BE2C (cell line): Measurements from ENCODE around the gene ANO1.

ENCODE experiments used
- DNase-seq: peaks from one replicate; pipeline ENCODE4 v3.0.0-alpha.2; 2020
- H3K27me3 ChIP-seq: fragments of 250-450 bp; sonication (Bioruptor Pico); 2 replicates; pipeline ENCODE4 v1.5.1; 2020; ENCODE audit warnings: mild to moderate bottlenecking
- H3K36me3 ChIP-seq: fragments of 250-450 bp; sonication (Bioruptor Pico); 2 replicates; pipeline ENCODE4 v1.5.1; 2020; ENCODE audit warnings: mild to moderate bottlenecking
- H3K4me1 ChIP-seq: fragments of 250-450 bp; sonication (Bioruptor Pico); 2 replicates; pipeline ENCODE4 v1.5.1; 2020
- H3K4me3 ChIP-seq: 2 replicates; pipeline ENCODE4 v1.5.1; 2011; ENCODE audit warnings: low read depth, low read length
- H3K9me3 ChIP-seq: fragments of 250-450 bp; sonication (Bioruptor Pico); 2 replicates; pipeline ENCODE4 v1.5.1; 2020
- TF ChIP-seq, protein P1 (sequence below): IDR thresholded peaks from 2 replicates; pipeline ENCODE4 v1.5.1; 2012; ENCODE audit warnings: mild to moderate bottlenecking, low read depth, low read length

ANO1 gene

DNA sequence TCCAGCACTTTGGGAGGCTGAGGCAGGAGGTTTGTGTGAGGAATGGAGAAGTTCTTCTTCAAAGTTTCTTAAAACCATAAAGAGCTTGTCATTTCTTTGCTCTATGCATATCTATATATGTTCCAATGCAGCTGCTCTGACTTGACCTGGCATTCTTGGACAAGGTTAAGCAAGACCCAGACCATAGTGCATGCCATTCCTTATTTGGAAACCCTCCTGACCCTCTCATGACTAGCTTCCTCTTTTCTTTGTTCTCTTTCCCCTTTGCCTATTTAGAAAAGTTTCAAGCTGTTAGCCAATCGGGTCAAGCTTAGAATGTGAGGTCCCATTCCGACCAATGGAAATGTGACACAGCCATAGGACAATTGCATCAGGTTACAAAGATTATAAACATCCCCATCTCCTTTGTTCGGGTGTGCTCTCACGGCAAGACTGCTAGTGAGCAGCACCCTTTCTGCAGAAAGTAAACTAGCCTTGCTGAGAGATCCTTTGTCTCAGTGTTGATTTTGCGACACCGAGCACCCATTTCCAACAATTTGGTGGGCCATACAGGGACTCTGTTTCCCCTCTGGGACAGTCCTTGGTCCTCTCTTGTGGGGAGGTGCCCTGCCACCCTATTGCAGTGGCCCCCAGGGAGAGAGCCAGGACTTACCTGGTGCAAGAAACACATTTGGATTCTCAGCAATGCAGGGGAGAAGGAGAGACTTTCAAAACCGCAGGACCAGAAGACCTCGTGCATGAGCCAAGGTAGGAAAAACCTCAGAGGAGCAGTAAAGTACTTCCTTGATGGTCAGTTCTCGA is 39.9 kb upstream of the ANO1 start:
- Histone ChIP-seq H3K36me3 (no peaks in the 10 kb centered on the region), H3K4me3 (no peak overlapping the region), H3K27me3 (peaks cover 36% of the 10 kb centered on the region), H3K4me1 (no peaks in the 10 kb centered on the region), H3K9me3 (no peaks in the 10 kb centered on the region)
- TF ChIP-seq, protein P1, sequence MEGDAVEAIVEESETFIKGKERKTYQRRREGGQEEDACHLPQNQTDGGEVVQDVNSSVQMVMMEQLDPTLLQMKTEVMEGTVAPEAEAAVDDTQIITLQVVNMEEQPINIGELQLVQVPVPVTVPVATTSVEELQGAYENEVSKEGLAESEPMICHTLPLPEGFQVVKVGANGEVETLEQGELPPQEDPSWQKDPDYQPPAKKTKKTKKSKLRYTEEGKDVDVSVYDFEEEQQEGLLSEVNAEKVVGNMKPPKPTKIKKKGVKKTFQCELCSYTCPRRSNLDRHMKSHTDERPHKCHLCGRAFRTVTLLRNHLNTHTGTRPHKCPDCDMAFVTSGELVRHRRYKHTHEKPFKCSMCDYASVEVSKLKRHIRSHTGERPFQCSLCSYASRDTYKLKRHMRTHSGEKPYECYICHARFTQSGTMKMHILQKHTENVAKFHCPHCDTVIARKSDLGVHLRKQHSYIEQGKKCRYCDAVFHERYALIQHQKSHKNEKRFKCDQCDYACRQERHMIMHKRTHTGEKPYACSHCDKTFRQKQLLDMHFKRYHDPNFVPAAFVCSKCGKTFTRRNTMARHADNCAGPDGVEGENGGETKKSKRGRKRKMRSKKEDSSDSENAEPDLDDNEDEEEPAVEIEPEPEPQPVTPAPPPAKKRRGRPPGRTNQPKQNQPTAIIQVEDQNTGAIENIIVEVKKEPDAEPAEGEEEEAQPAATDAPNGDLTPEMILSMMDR: no peak
- DNase-seq: no peak

DNA sequence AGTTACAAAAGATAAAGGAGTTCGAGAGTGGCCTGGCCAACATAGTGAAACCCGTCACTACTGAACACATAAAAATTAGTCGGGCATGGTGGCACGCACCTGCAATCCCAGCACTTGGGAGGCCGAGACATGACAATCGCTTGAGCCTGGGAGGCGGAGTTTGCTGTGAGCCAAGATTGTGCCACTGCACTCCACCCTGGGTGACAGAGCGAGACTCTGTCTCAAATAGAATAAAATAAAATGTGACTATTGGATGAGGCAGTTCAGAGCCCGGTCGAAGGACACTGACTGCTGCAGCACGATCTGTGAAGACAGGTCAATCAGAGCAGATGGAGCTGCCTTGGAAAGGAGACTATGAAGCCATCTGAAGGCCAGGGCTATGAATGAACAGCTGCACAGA is 37.7 kb upstream of the ANO1 start:
- no peaks in the 10 kb centered on the region for H3K9me3 ChIP-seq
- TF ChIP-seq, protein P1: no peak
- H3K36me3 ChIP-seq: no peaks in the 10 kb centered on the region
- no peaks in the 10 kb centered on the region for H3K4me1 ChIP-seq
- H3K4me3 ChIP-seq: no peak overlapping the region
- peaks cover 38% of the 10 kb centered on the region for H3K27me3 ChIP-seq
- no peak for DNase-seq

DNA sequence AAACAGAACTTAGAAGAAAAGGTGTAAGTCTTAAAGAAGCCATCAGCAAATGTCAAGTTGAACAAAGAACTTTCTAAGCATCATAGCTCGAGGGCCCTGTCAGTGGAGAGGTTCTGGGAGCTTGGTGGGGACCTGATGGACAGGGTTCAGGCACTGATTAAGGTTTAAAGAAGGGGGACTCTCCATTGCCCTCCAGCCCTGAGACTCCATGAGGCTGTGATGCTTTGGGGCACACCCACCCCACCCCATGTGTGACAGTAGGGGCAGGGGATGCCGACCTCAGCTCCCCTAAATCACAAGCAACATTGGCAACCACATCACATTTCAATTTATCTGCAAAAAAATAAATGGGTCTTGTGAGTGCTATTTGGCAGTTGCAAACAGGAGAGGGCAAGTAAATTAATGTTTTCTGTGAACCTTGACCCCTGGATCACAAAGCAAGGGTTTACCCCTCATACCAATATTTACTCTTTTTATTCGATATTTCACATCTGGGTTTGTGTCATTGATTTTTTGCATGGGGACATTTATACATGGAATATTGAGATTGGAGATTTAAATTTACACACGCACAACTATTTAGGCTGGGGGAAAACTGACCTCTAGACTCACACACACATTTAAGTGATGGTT is 37.1 kb upstream of the ANO1 start:
- H3K9me3 ChIP-seq: no peaks in the 10 kb centered on the region
- TF ChIP-seq, protein P1: no peak
- no peak overlapping the region for H3K4me3 ChIP-seq
- no peak for DNase-seq
- H3K4me1 ChIP-seq: no peaks in the 10 kb centered on the region
- peaks cover 40% of the 10 kb centered on the region for H3K27me3 ChIP-seq
- H3K36me3 ChIP-seq: no peaks in the 10 kb centered on the region

DNA sequence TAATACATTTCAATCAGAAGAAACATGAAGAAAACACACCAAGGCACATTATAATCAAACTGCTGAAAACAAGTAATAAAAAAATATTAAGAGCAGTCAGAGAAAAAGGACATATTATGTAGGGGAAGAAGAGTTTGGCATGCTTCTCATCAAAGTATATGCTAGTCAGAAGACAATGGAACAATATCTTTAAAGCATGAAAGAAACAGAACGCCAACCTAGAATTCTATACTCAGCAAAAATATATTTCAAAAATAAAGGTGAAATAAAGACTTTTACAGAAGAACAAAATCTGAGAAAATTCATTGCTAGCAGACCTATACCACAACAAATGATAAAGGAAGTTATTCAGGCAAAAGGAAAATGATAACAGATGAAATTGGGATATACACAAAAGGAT is 34.6 kb upstream of the ANO1 start:
- no peaks in the 10 kb centered on the region for H3K4me1 ChIP-seq
- no peaks in the 10 kb centered on the region for H3K36me3 ChIP-seq
- H3K4me3 ChIP-seq: no peak overlapping the region
- TF ChIP-seq, protein P1: no peak
- H3K27me3 ChIP-seq: peaks cover 36% of the 10 kb centered on the region
- no peaks in the 10 kb centered on the region for H3K9me3 ChIP-seq
- no peak for DNase-seq

DNA sequence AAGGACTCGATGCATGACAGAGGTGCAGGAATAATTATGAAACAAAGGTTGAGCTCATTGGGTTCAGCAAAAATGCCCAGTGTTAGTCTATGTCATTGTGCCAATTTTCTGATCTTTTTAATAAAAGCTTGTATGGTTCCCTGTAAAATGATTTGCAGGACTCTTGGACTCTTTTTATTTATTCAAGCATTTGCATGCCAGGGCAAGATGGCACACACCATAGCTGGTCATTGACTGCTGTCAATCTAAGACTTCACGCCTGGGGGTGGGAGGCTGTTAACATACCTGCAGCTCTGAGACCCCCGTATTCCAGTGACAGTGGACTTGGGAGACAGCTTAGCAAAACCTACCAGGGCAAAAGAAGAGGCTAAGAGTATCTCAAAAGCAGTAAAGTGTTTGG is 32.0 kb upstream of the ANO1 start:
- DNase-seq: no peak
- Histone ChIP-seq H3K27me3 (peaks cover 14% of the 10 kb centered on the region), H3K9me3 (no peaks in the 10 kb centered on the region), H3K36me3 (no peaks in the 10 kb centered on the region), H3K4me1 (no peaks in the 10 kb centered on the region), H3K4me3 (no peak overlapping the region)
- TF ChIP-seq, protein P1: no peak
